Vagina (tissue), 2 donors: Measurements from ENCODE around the gene RCHY1.

ENCODE experiments used
- POLR2A ChIP-seq, 2 donors: fragments of 450-650 bp; IDR thresholded peaks; one replicate each; pipeline ENCODE4 v1.6.1; 2017; ENCODE audit warnings: antibody characterized with exemption in 2 of 2, mild to moderate bottlenecking in 2 of 2, moderate library complexity in 2 of 2
- POLR2AphosphoS5 ChIP-seq, 2 donors: sonication (generic); formaldehyde crosslinking; IDR thresholded peaks; one replicate each; pipeline ENCODE4 v1.9.0; 2017; ENCODE audit warnings: antibody characterized with exemption in 2 of 2, mild to moderate bottlenecking in 2 of 2, low read depth in 1 of 2; ENCODE audit not compliant: insufficient read depth in 1 of 2

DNA sequence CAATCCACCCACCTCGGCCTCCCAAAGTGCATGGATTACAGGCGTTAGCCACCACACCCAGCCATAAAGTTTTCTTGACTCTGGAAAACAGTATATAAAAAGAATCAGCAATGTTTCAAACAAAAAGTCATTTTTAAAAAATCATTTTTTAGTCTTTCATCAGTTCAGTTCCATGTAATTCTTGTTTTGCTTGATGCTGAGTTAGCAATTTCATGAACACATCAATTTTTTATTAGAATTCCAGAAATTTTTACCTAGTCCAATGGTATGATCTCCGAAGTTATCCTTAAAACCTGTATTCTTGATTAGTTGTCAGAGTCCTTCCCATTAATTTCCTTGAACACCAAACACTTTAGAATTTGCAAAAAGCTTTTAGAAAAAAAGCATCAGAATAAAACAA lies 56.8 kb downstream of the RCHY1 start:
- TF ChIP-seq POLR2A (IDR thresholded peaks at IDR 0.05): no peak
- TF ChIP-seq POLR2AphosphoS5 (IDR thresholded peaks at IDR 0.05; ENCODE audit: insufficient read depth in 1 of 2, low read depth in 1 of 2): no peak
